Measurements from ENCODE around the gene PNPLA6.
A peak's percentile ranks its signal among the peaks of the same experiment; 100 is the strongest.

PNPLA6 gene

DNA sequence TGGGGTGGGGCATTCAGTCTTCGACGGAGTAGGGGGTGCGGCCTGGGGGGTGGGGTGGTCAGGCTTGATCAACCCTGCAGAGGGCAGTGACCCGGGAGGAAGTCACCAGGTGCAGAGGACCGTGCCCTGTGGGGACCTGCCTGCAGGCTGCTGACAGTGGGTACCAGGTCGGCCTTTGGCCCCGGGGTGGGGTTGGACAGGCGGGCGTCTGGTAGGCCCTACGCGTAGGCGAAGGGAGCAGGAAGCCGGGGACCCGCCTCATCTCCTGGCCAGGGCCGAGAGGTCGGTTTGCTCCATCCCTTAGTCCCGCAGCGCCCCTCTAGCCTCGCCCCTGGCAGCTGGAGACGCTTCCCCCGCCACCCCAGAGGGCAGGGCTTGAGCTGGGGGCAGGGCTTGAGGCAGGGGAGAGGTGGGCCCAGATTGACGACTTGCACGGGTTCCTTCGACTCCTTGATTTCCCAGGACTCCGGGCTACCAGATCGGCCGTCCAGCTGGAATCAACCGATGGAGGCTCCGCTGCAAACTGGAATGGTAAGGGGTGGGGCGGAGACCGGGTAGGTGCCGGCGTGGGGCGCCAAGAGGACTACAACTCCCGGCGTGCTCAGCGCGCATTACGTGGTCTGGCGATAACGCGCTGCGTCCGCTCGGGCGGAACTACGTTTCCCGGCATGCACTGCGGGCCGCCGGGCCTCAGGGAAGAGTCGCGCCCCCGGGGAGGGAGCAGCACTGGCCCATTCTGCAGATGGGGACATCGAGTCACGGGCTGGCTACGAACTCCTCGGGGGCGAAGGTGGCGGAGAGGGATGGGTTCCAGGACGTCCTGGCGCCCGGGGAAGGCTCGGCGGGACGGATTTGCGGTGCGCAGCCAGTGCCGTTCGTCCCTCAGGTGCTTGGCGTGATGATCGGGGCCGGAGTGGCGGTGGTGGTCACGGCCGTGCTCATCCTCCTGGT, at the start of gene PNPLA6:
PNPLA6 (plus strand) TSS at position 671 of the 951 bp plus-strand sequence; CDS start at position 743, 72 bp downstream.
- DNase-seq (ENCODE audit: extremely low read depth in 1 of 2, low read depth in 1 of 2): peak; percentile 86 to 91

DNA sequence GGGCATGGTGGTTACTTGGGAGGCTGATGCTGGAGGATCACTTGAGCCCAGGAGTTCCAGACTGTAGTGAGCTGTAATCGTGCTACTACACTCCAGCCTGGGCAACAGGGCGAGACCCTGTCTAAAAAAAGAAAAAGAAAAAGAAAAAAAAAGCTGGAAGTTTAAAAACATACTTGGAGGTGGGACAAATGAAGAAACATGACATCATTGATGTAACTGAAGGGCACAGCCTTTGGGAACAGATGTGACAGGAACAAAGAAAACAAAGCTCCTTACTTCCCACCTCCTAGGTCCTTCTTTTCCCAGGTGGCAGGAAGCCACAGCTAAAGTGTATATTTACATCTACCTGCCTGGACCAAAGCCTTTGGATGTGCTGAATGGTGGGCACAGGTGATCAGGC, 48.6 kb upstream of the PNPLA6 start:
- no peak for DNase-seq (ENCODE audit: extremely low read depth in 1 of 2, low read depth in 1 of 2)

DNA sequence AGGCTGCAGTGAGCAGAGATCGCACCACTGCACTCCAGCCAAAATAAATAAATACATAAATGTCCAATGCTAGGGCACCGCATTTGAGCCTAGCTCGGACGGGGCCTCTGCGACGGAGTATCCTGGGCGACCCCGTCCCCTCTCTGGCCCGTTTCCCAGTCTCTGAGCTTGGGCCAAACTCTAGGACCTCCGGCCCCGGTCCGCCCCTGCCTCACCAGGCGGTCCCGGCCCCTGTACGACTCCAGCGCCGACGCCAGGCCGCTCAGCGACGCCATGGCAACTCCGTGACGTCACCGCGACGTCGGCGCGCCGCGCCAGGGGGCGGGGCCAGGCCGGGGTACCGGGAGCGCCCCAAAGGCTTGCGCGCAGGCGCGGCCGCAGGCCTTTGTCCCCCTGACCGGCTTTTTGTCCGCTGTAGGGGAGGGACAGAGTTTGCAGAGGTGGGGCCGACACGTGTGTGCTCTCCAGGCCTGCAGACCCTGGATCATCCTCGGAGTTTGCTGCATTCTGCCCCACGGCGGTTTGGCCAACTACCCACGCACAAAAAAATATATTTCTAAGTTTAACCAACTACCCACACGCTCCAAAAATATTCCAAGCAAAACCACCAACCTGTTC, 46.7 kb upstream of the PNPLA6 start, which contains the start of gene PEX11G:
PEX11G (minus strand) TSS at position 300 of the 618 bp plus-strand sequence; CDS start at position 275, 25 bp downstream.
- DNase-seq (ENCODE audit: extremely low read depth in 1 of 2, low read depth in 1 of 2): peak; percentile 76 to 83

DNA sequence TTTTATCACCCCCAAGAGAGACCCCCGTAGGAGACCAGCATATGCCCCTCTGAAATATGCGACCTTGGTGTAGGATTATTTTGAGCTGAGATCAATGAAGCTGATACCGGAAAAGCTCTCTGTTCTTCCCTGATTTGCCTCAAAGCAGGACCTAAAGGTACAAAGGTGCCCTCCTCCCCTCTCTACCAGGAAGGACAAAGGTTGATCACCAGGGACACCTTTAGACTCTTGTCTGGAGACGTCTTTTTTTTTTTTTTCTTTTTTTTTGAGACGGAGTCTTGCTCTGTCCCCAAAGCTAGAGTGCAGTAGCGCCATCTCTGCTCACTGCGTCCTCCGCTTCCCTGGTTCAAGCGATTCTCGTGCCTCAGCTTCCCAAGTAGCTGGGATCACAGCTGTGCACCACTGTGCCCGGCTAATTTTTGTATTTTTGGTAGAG, 45.9 kb upstream of the PNPLA6 start:
- no peak for DNase-seq (ENCODE audit: extremely low read depth in 1 of 2, low read depth in 1 of 2)

DNA sequence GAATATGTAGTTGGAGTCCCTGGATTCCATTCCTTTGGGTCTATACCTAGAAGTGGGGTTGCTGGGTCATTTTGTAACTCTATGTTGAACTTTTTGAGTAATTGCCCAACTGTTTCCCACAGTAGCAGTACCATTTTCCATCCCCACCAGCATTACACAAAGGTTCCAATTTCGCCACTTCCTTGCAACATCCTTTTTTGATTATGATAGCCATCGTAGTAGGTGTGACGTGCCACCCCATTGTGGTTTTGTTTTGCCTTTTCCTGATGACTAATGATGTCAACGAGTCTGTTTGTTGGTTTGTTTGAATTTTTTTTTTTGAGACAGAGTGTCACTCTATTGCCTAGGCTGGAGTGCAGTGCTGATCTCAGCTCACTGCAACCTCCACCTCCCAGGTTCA, 43.4 kb upstream of the PNPLA6 start:
- peak in 1 of 2 donors; percentile 78 for DNase-seq (ENCODE audit: extremely low read depth in 1 of 2, low read depth in 1 of 2)

DNA sequence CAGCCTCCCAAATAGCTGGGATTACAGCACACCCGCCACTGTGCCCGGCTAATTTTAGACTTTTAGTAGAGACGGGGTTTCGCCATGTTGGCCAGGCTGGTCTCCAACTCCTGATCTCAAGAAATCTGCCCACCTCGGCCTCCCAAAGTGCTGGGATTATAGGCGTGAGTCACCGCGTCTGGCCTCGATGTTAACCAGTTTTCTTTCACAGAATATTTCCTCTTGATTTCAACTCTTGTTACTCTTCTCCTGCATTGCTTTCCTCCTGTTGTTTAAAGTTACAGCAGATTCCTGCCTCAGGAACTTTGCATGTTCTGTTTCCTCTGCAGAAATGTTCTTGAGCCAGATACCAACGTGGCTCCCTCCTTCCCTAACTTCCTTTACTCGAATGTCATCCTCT, 43.0 kb upstream of the PNPLA6 start:
- no peak for DNase-seq (ENCODE audit: extremely low read depth in 1 of 2, low read depth in 1 of 2)

DNA sequence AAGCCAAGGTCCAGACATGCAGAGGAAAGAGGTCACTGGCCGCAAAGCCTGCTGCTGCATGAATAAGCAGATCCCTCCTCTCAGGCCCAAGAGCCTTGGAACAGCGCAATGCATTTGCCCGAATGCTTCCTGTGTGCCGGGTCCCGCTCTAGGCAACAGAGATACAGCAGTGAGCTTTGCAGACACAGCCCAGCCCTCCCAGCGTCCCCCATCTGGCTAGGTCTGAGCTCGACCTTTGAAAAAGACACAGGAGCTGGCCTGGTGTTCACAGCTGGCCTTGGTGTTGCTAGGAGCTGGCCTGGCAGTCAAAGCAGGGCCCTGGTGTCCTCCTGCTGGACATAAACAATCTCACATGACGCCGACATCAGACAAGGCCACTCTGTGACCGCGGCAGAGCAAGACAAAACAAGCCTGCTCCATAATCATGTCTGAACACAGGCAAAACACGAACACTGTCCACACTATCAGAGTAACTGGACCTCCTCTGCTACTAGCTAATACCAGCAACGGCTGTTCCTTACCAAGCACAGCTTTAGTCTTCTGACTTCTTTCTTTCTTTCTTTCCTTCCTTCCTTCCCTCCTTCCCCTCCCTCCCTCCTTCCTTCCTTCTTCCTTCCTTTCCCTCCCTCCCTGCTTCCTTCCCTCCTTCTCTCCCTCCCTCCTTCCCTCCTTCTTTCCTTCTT, 41.0 kb upstream of the PNPLA6 start:
- DNase-seq (ENCODE audit: extremely low read depth in 1 of 2, low read depth in 1 of 2): no peak

DNA sequence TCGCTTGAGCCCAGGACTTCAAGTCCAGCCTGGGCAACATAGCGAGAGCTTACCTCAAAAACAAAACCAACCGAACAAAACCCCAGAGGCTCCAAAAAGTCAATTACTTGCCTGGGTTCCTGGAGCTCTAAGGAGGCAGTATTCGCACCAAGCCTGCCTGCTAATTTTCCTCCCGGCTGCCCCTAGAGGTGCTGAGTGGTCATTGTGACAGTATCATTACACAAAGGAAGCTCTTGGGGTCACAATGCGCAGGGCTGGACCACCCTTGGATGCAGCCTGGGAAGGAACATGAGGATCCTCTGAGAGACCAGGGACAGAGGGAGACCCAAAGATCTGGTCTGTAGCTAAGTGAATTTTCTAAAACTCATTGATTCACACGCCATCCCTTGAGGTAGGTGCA, 38.2 kb upstream of the PNPLA6 start:
- DNase-seq (ENCODE audit: extremely low read depth in 1 of 2, low read depth in 1 of 2): no peak

DNA sequence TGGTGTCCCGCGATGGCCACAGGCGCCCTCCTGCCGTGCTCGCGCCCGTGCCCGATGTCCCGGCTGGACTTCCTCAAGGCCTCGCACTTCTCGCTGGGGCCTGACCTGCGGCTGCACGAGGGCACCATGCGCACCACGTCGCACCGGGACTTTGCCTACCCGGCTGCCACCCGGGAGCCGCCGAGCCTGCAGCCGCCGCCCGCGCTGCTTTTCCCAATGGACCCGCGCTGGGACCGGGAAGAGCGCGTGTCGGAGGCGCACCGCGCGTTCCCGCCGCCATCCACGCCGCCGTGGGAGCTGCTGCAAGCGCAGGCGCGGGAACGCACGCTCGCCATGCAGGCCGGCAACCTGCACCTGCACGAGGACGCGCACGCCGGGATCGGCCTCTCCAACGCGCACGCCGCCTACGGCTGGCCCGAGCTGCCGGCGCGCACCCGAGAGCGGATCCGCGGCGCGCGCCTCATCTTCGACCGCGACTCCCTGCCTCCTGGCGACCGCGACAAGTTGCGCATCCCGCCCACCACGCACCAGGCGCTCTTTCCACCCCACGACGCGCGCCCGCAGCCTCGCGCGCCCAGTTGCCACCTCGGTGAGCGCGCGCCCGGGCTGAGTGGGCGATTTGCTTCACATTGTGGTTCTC, 34.6 kb upstream of the PNPLA6 start:
- peak; percentile 43 to 47 for DNase-seq (ENCODE audit: extremely low read depth in 1 of 2, low read depth in 1 of 2)

DNA sequence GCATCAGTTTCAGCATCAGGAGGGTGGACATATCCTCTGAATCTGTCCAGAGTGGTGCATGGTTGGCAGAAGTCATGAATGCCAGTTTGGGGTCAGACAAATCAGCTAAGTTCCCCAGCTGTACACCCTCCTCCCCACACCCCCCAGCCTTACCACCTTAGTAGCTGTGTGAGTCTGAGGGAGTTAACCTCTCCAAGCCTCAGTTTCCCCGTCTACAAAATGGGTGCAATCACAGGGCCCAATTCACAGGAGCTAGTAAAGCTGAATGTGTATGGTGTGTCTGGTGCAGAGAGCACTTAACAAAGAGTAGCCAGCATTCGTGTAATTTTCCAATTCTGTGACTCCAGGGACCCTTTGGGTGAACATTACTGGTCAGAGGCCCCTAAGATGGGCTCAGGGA, 33.0 kb upstream of the PNPLA6 start:
- no peak for DNase-seq (ENCODE audit: extremely low read depth in 1 of 2, low read depth in 1 of 2)

DNA sequence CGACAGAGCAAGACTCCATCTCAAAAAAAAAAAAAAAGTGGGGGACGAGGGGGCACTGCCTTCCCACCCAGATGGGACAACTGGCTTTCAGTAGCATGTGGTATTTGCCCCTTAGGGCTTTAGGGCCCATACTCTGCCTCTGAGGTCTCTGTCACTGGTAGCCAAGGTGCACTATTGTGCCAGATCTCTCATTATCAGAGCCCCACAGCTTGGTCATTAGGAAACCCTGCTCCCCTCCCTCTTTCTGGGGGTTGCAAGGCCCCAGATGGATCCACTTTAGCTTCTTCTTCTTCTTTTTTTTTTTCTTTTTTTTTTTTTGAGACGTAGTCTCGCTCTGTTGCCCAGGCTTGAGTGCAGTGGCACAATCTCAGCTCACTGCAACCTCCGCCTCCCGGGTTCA, 30.8 kb upstream of the PNPLA6 start:
- no peak for DNase-seq (ENCODE audit: extremely low read depth in 1 of 2, low read depth in 1 of 2)

DNA sequence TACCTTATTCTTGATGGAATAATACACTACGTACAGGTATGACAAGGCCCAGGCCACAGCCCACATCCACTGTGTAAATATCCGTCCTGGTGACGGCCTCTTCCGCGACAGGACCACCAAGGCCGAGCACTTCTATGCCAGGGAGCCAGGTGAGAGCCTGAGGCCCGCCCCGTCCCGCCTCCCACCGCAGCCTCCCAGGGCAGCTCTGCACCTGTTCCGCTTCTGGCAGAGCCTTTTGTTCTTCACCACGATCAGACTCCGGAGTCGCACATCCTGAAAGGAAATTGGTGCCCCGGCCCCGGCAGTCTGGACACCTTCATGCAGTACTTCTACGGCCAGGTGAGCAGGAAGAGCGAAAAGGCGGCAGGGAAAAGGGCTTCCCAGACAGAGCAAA, 30.2 kb upstream of the PNPLA6 start:
- DNase-seq (ENCODE audit: extremely low read depth in 1 of 2, low read depth in 1 of 2): no peak

DNA sequence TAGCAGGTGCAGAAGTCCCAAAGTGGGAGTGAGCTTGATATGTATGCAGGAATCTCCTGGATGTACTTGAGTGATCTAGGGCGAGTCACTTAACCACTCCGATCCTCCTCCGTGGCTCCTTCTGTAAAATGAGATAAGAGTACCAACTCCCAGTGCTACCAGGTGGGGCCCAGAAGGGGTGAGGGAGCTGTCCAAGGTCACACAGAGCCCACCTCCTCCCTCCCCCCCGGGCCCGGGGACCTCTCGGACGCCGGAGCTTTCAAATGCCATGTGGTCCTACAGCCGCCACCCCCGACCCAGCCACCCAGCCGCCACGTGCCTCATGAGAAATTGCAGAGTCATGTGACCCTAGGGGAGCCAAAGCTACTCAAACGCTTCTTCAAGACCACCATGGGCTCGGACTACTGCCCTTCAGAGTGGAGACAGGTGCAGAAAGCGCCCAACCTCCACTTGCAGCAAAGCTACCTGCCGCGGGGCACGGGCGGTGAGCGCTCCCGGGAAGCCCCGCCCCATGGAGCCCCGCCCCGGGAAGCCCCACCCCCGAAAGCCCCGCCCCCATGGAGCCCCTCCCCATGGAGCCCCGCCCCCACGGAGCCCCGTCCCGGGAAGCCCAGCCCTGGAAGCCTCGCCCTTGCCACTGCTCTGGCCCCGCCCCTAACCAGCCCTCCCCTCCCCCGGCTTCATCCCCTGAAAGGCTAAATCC, 29.7 kb upstream of the PNPLA6 start:
- no peak for DNase-seq (ENCODE audit: extremely low read depth in 1 of 2, low read depth in 1 of 2)

DNA sequence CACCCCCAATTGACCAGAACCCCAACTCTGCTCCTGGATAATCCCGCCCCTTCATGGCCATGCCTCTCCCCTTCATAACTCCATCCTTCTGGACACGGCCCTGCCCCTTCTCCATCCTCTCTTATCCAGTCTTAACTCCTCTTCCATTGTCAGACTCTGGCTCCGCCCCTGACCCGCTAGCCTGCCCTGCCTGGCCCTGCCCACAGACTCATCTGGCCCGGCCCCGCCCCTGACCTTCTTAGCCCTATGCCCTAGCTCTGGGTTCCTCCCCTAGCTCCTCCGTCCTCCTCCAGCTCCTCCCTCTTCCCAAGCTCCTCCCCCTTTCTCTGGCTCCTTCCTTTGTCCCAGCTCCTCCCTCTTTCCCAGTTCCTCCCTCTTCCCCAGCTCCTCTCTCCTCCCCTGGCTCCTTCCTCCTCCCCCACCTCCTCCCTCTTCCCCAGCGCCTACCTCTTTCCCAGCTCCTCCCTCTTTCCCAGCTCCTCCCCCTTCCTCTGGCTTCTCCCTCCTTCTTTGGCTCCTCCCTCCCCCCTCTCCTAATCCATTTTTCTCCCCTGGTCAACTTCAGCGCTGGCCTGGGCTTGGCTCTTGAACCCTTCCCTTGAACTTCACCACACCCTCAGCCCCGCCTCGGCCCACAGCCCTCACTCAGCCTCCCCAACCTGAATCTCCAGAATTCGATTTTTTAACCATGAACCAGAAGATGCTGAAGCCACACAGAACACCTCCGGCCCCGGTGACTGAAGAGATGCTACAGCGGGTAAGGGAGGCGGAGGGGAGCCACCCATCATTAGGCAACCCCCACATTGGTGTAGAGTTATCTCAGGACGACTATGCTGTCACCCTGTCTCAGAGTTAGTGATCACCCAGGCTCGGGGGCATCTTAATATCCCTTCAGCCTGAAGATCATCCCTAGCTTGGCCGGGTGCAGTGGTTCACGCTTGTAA, 28.9 kb upstream of the PNPLA6 start:
- DNase-seq (ENCODE audit: extremely low read depth in 1 of 2, low read depth in 1 of 2): peak in 1 of 2 donors; percentile 65

DNA sequence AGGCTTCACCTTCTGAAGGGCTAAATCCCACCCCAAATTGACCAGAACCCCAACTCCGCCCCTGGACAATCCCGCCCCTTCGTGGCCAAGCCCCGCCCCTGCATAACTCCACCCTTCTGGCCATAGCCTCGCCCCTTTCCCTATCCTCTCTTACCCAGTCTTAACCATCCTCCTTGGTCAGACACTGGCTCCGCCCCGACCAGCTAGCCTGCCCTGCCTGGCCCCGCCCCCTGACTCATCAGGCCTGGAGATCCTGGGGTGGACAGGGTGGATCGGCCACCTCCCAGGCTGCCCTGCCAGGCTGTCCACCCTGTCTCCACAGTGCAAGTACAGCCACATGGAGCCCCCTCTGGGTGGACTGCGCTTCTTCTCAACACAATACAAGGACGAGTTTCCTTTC, 27.6 kb upstream of the PNPLA6 start:
- peak in 1 of 2 donors; percentile 26 for DNase-seq (ENCODE audit: extremely low read depth in 1 of 2, low read depth in 1 of 2)

DNA sequence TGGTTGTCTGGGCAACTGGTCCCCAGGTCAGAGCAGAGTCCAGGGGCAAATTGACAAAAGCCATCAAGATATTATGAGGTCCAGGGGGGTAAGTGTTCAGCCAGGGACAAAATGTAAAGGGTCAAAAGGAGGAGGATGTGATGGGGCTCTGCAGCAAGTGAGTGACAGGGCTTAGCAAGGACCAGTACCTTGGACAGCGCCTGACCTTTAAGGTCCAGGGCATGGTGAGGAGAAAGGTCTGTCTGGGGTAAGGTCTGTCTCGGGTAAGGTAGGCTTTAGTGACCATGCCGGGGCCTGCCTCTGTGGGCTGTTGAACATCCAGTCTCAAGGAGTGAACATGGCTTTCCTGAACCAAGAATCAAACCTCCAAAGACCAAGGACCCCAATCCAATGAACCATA, 25.9 kb upstream of the PNPLA6 start:
- DNase-seq (ENCODE audit: extremely low read depth in 1 of 2, low read depth in 1 of 2): no peak

DNA sequence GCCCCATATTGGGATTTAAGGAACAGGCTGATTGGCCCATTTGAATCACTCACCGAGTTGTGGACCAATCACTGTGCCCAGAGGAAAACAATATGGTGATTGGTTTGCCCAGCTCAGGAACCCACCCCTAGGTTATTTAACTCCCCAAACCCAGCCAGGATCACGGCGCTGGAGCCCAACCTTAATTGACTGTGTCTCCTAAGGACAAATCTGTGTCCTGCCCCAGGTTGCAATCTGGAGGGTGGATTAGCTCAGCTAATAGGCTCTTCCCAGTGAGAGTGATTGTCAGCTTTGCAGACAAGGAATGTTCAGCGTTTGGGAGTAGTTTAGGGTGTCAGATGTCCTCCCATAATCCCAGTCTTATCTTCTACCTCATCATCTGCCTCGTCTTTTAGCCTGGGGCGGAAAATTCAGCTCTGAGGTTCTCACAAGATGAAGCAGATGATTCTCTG, 23.1 kb upstream of the PNPLA6 start:
- DNase-seq (ENCODE audit: extremely low read depth in 1 of 2, low read depth in 1 of 2): no peak

DNA sequence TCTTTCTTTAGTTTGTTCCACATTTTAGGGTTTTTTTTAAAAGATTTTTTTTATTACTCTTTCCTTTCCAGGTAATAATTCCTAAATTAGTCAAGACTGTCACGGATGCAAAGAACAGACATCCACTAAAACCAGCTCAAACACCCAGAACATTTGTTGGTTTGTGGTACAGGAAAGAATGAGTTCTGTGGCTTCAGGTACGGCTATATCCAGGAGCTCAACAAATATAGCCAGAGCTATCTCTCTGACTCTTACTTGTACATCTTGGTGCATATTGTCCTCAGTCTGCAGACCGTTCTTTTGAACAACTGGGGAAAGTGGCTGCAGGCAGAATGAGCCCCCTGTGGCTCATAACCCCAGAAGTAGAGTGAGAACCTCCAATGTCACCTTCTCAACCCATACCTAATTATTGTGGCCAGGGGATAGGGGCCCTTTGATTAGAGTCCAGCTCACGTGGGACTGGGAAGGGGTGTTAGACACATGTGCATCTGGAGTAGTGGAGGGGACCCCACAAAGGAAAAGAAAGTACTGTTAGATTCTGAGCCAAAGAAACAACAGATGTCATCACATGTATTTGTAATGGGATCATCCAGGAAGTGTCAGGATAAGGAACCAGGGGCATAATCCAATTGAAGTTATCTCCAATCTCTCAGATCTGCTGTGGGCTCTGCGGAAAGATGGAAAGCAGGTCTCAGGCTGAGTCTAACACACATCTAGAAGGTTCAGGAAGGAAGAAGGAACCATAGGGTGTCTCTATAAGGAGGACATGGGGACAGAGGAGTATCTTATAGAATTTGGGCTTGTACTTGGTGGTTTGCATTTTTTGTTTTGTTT, 21.5 kb upstream of the PNPLA6 start:
- DNase-seq (ENCODE audit: extremely low read depth in 1 of 2, low read depth in 1 of 2): no peak
